NCI-H82 treated with DMSO at 0.1 percent for 48 hours (cell line): ENCODE data around the gene PTGES.

Experiments used
- DNase-seq: peaks from one replicate; lab custom pipeline; 2025; ENCODE audit not compliant: unreplicated experiment; lab: John Stamatoyannopoulos, UW

The PTGES gene

GRCh38 chr9:129720181-129720864 lies 32.5 kb downstream of the PTGES start:
- no peak for DNase-seq

- no peak for DNase-seq
Measured at GRCh38 chr9:129719135-129719534, 33.7 kb downstream of the PTGES start.

- no peak for DNase-seq
Measured at GRCh38 chr9:129718647-129719046, 34.2 kb downstream of the PTGES start.

GRCh38 chr9:129717991-129718390 lies 34.9 kb downstream of the PTGES start:
- no peak for DNase-seq

GRCh38 chr9:129716091-129716490 lies 36.8 kb downstream of the PTGES start:
- no peak for DNase-seq

GRCh38 chr9:129714511-129715061 lies 38.3 kb downstream of the PTGES start:
- DNase-seq, result no peak

- DNase-seq, result no peak
Measured at GRCh38 chr9:129713402-129713679, 39.5 kb downstream of the PTGES start.

GRCh38 chr9:129712634-129713401 lies 40.0 kb downstream of the PTGES start:
- no peak for DNase-seq

- no peak for DNase-seq
Measured at GRCh38 chr9:129710169-129710453, 42.7 kb downstream of the PTGES start.

- DNase-seq, result no peak
Measured at GRCh38 chr9:129709438-129710168, 43.2 kb downstream of the PTGES start.

GRCh38 chr9:129708793-129709192 lies 44.0 kb downstream of the PTGES start:
- DNase-seq, result no peak

- no peak for DNase-seq
Measured at GRCh38 chr9:129704807-129705206, 48.0 kb downstream of the PTGES start.

- no peak for DNase-seq
Measured at GRCh38 chr9:129703667-129704355, 49.0 kb downstream of the PTGES start.

- DNase-seq, result no peak
Measured at GRCh38 chr9:129702589-129703520, 50.0 kb downstream of the PTGES start.

- no peak for DNase-seq
Measured at GRCh38 chr9:129701549-129701948, 51.3 kb downstream of the PTGES start.

GRCh38 chr9:129701054-129701453 lies 51.8 kb downstream of the PTGES start:
- no peak for DNase-seq

- DNase-seq, result no peak
Measured at GRCh38 chr9:129698254-129698757, 54.5 kb downstream of the PTGES start.

GRCh38 chr9:129697656-129698253 lies 55.1 kb downstream of the PTGES start:
- no peak for DNase-seq

GRCh38 chr9:129696944-129697655 lies 55.7 kb downstream of the PTGES start:
- no peak for DNase-seq
